Epithelial cell of esophagus (primary cell): ENCODE data around the gene PPP1R14C.

Experiments
- DNase-seq: peaks from one replicate; pipeline ENCODE4 v3.0.0; 2010; ENCODE audit warnings: low read depth
- H3K4me3 ChIP-seq: 2 replicates; pipeline ENCODE4 v1.5.1; 2011; ENCODE audit warnings: mild to moderate bottlenecking, low read length, control low read depth
- CTCF ChIP-seq: IDR thresholded peaks from 2 replicates; pipeline ENCODE4 v1.5.1; 2011; ENCODE audit warnings: low read depth, mild to moderate bottlenecking, low read length, control low read depth, inconsistent platforms; ENCODE audit not compliant: insufficient read depth; ENCODE audit errors: missing control alignments

Gene PPP1R14C

GRCh38 chr6:150212778-150213177 is 69.9 kb downstream of the PPP1R14C start:
- no peak overlapping the region for H3K4me3 ChIP-seq
- DNase-seq = no peak
- no peak for TF ChIP-seq CTCF

DNA sequence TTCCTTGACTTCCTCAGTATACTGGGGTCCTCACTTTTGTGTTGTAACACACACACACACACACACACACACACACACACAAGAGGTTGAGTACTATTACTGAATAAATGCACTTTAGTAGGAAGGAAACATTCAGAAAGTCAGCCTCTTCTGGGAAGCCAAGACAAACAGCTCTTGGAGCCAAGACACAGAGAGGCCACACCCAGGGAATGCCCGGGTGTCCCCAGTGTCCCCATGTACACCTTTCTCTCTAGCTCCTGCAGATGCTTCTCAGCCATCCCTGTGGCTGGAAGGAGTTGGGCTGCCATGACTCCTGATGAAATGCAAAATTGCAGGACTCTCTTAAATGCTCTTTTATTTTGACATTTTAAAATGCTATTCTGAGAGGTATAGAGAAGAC is 70.5 kb downstream of the PPP1R14C start:
- no peak for TF ChIP-seq CTCF
- no peak for DNase-seq
- H3K4me3 ChIP-seq = no peak overlapping the region

- TF ChIP-seq CTCF = no peak
- H3K4me3 ChIP-seq = no peak overlapping the region
- no peak for DNase-seq
Measured at GRCh38 chr6:150214310-150214709, 71.5 kb downstream of the PPP1R14C start.

GRCh38 chr6:150220634-150221551 is 78.0 kb downstream of the PPP1R14C start:
- TF ChIP-seq CTCF = no peak
- DNase-seq = no peak
- H3K4me3 ChIP-seq = no peak overlapping the region

GRCh38 chr6:150224820-150225219 is 82.0 kb downstream of the PPP1R14C start:
- no peak for DNase-seq
- H3K4me3 ChIP-seq = no peak overlapping the region
- no peak for TF ChIP-seq CTCF

- no peak overlapping the region for H3K4me3 ChIP-seq
- no peak for DNase-seq
- TF ChIP-seq CTCF = no peak
Measured at GRCh38 chr6:150227281-150227680, 84.4 kb downstream of the PPP1R14C start.
